DMS153 treated with DMSO at 0.1 percent for 48 hours (cell line): ENCODE results near the gene TMED6.
"Not testable (repeated sequence)": the region's sequence is repeated elsewhere in the genome, so short reads cannot be mapped to it uniquely, and the experiment has no call there.

Experiments
- DNase-seq: peaks from one replicate; lab custom pipeline; 2025; ENCODE audit not compliant: unreplicated experiment; lab: John Stamatoyannopoulos, UW

The TMED6 gene

GRCh38 chr16:69306031-69306430 is 45.6 kb downstream of the TMED6 start:
- no peak for DNase-seq

GRCh38 chr16:69302301-69302700 is 49.3 kb downstream of the TMED6 start:
- no peak for DNase-seq

GRCh38 chr16:69301861-69302260 is 49.7 kb downstream of the TMED6 start:
- DNase-seq, result no peak

GRCh38 chr16:69301187-69301586 is 50.4 kb downstream of the TMED6 start:
- DNase-seq, result no peak

- no peak for DNase-seq
Measured at GRCh38 chr16:69298261-69298660, 53.3 kb downstream of the TMED6 start.

- not testable (repeated sequence) for DNase-seq
Measured at GRCh38 chr16:69296771-69297170, 54.8 kb downstream of the TMED6 start.

GRCh38 chr16:69294051-69294450 is 57.5 kb downstream of the TMED6 start:
- DNase-seq, result no peak

GRCh38 chr16:69293401-69293800 is 58.2 kb downstream of the TMED6 start:
- DNase-seq, result no peak
